ENCODE results near the gene ACOXL.

ACOXL gene

GRCh38 chr2:111108745-111109271 lies 376.4 kb downstream of the ACOXL start:
- H3K9me3 ChIP-seq (replicated peaks in 1 of 11) = peaks cover 0 to 13% (median 0%) of the 10 kb centered on the region in 11 experiments; a peak in 1 of 22 replicates
- no peak overlapping the region for H3K9ac ChIP-seq
- H3K4me1 ChIP-seq = peaks cover 0 to 7% (median 0%) of the 10 kb centered on the region in 10 experiments; a peak in 3 of 20 replicates
- H3K4me3 ChIP-seq = no peak overlapping the region
- H3K27ac ChIP-seq = no peak overlapping the region
- no peak for TF ChIP-seq Cebpa-rat (IDR thresholded peaks at IDR 0.05)
- no peaks in the 10 kb centered on the region for H3K36me3 ChIP-seq
- no peaks in the 10 kb centered on the region for H4K20me1 ChIP-seq
- no peaks in the 10 kb centered on the region for H3K27me3 ChIP-seq
- H3K4me2 ChIP-seq = no peak overlapping the region

GRCh38 chr2:111111101-111111755 lies 378.9 kb downstream of the ACOXL start:
- H3K4me3 ChIP-seq = no peak overlapping the region
- TF ChIP-seq Cebpa-rat (IDR thresholded peaks at IDR 0.05) = no peak
- H3K36me3 ChIP-seq = no peaks in the 10 kb centered on the region
- peaks cover 0 to 1% (median 0%) of the 10 kb centered on the region in 10 experiments; a peak in 3 of 20 replicates for H3K4me1 ChIP-seq
- H3K4me2 ChIP-seq = no peak overlapping the region
- H3K27ac ChIP-seq = no peak overlapping the region
- peaks cover 0 to 13% (median 0%) of the 10 kb centered on the region in 11 experiments; a peak in 1 of 22 replicates for H3K9me3 ChIP-seq (replicated peaks in 1 of 11)
- no peaks in the 10 kb centered on the region for H4K20me1 ChIP-seq
- H3K27me3 ChIP-seq = peaks cover 10 to 24% (median 20%) of the 10 kb centered on the region in 11 experiments
- H3K9ac ChIP-seq = no peak overlapping the region

GRCh38 chr2:111113838-111114237 lies 381.5 kb downstream of the ACOXL start:
- no peak overlapping the region for H3K4me3 ChIP-seq
- no peak overlapping the region for H3K9ac ChIP-seq
- TF ChIP-seq Cebpa-rat (IDR thresholded peaks at IDR 0.05) = no peak
- peaks cover 22 to 25% (median 23%) of the 10 kb centered on the region in 10 experiments for H3K4me1 ChIP-seq
- no peak overlapping the region for H3K4me2 ChIP-seq
- H3K27ac ChIP-seq = no peak overlapping the region
- peaks cover 36 to 50% (median 46%) of the 10 kb centered on the region in 11 experiments for H3K27me3 ChIP-seq
- H3K36me3 ChIP-seq = no peaks in the 10 kb centered on the region
- no peaks in the 10 kb centered on the region for H3K9me3 ChIP-seq (replicated peaks in 1 of 11)
- H4K20me1 ChIP-seq = peaks cover 0 to 22% (median 18%) of the 10 kb centered on the region in 11 experiments; a peak in 19 of 22 replicates

- no peak overlapping the region for H3K4me3 ChIP-seq
- H3K4me2 ChIP-seq = peak overlapping the region in 3 of 11 experiments; percentile 96 to 97 (median 97); a peak in 5 of 22 replicates
- peaks cover 54 to 68% (median 64%) of the 10 kb centered on the region in 11 experiments for H3K27me3 ChIP-seq
- no peak for TF ChIP-seq Cebpa-rat (IDR thresholded peaks at IDR 0.05)
- H3K9me3 ChIP-seq (replicated peaks in 1 of 11) = no peaks in the 10 kb centered on the region
- no peak overlapping the region for H3K27ac ChIP-seq
- H3K9ac ChIP-seq = no peak overlapping the region
- peaks cover 37 to 40% (median 37%) of the 10 kb centered on the region in 10 experiments for H3K4me1 ChIP-seq
- H3K36me3 ChIP-seq = no peaks in the 10 kb centered on the region
- peaks cover 0 to 42% (median 28%) of the 10 kb centered on the region in 11 experiments; a peak in 19 of 22 replicates for H4K20me1 ChIP-seq
Observed at GRCh38 chr2:111116011-111116746, 383.8 kb downstream of the ACOXL start.

GRCh38 chr2:111116843-111117597 lies 384.6 kb downstream of the ACOXL start:
- H3K4me1 ChIP-seq = peaks cover 38 to 48% (median 43%) of the 10 kb centered on the region in 10 experiments
- no peak overlapping the region for H3K27ac ChIP-seq
- peaks cover 54 to 75% (median 70%) of the 10 kb centered on the region in 11 experiments for H3K27me3 ChIP-seq
- no peaks in the 10 kb centered on the region for H3K9me3 ChIP-seq (replicated peaks in 1 of 11)
- TF ChIP-seq Cebpa-rat (IDR thresholded peaks at IDR 0.05) = no peak
- peaks cover 0 to 51% (median 37%) of the 10 kb centered on the region in 11 experiments; a peak in 19 of 22 replicates for H4K20me1 ChIP-seq
- peak overlapping the region in 6 of 11 experiments; percentile 1 to 90 (median 35); a peak in 7 of 22 replicates for H3K9ac ChIP-seq
- H3K4me2 ChIP-seq = peak overlapping the region; percentile 93 to 99 (median 98)
- peak overlapping the region; percentile 73 to 90 (median 84) for H3K4me3 ChIP-seq
- H3K36me3 ChIP-seq = no peaks in the 10 kb centered on the region

GRCh38 chr2:111117598-111118480 lies 385.5 kb downstream of the ACOXL start:
- H3K4me3 ChIP-seq = peak overlapping the region; percentile 73 to 90 (median 84)
- no peaks in the 10 kb centered on the region for H3K36me3 ChIP-seq
- no peak overlapping the region; a peak in 1 of 22 replicates for H3K27ac ChIP-seq
- peak overlapping the region; percentile 93 to 99 (median 98) for H3K4me2 ChIP-seq
- peak overlapping the region in 8 of 11 experiments; percentile 1 to 90 (median 25); a peak in 9 of 22 replicates for H3K9ac ChIP-seq
- H3K4me1 ChIP-seq = peaks cover 38 to 50% (median 45%) of the 10 kb centered on the region in 10 experiments
- no peak for TF ChIP-seq Cebpa-rat (IDR thresholded peaks at IDR 0.05)
- H3K9me3 ChIP-seq (replicated peaks in 1 of 11) = no peaks in the 10 kb centered on the region
- peaks cover 0 to 57% (median 43%) of the 10 kb centered on the region in 11 experiments; a peak in 19 of 22 replicates for H4K20me1 ChIP-seq
- H3K27me3 ChIP-seq = peaks cover 54 to 76% (median 71%) of the 10 kb centered on the region in 11 experiments

- Histone ChIP-seq H4K20me1 (peaks cover 1 to 63% (median 50%) of the 10 kb centered on the region in 11 experiments; a peak in 20 of 22 replicates), H3K4me1 (peaks cover 41 to 53% (median 50%) of the 10 kb centered on the region in 10 experiments), H3K4me2 (peak overlapping the region; percentile 93 to 99 (median 98)), H3K4me3 (peak overlapping the region; percentile 73 to 90 (median 84)), H3K27me3 (peaks cover 58 to 83% (median 71%) of the 10 kb centered on the region in 11 experiments), H3K9ac (peak overlapping the region in 9 of 11 experiments; percentile 4 to 90 (median 40); a peak in 14 of 22 replicates), H3K27ac (no peak overlapping the region), H3K36me3 (peaks cover 0 to under 1% (median 0%) of the 10 kb centered on the region in 11 experiments; a peak in 1 of 22 replicates), H3K9me3 (replicated peaks in 1 of 11) (no peaks in the 10 kb centered on the region)
- TF ChIP-seq Cebpa-rat (IDR thresholded peaks at IDR 0.05) = no peak
Observed at GRCh38 chr2:111118481-111118980, 386.2 kb downstream of the ACOXL start.
